Renal pelvis (tissue), 4 donors: Measurements from ENCODE around the gene DPP4. TPM values are rescaled to one million over a fixed set of nuclear protein-coding genes. Genes with fewer than 3 reads are reported as not detected.

ENCODE experiments used
- DNase-seq: peaks from one replicate; pipeline ENCODE4 v3.0.0-alpha.2; 2013
- polyA plus RNA-seq, 3 donors: library from polyadenylated mRNA; unstranded; fragments of 120-200 nt; gene quantifications; one replicate each; pipeline ENCODE4 v1.2.1, GENCODE V29; 2013; ENCODE audit not compliant: insufficient read length in 3 of 3

The DPP4 gene
- polyA plus RNA-seq, 3 donors: 106 to 147 (median 121) TPM

GRCh38 chr2:162025121-162025911 is 48.7 kb downstream of the DPP4 start:
- DNase-seq: no peak

- DNase-seq: no peak
Observed at GRCh38 chr2:162022290-162022945, 51.6 kb downstream of the DPP4 start.

- no peak for DNase-seq
Observed at GRCh38 chr2:162021516-162022058, 52.4 kb downstream of the DPP4 start.

- no peak for DNase-seq
Observed at GRCh38 chr2:162018530-162018929, 55.5 kb downstream of the DPP4 start.

GRCh38 chr2:162017233-162017632 is 56.8 kb downstream of the DPP4 start:
- DNase-seq: no peak

- no peak for DNase-seq
Observed at GRCh38 chr2:162016080-162016479, 57.9 kb downstream of the DPP4 start.

GRCh38 chr2:162014751-162015150 is 59.3 kb downstream of the DPP4 start:
- no peak for DNase-seq

- no peak for DNase-seq
Observed at GRCh38 chr2:162013514-162014475, 60.2 kb downstream of the DPP4 start.

- DNase-seq: no peak
Observed at GRCh38 chr2:162012565-162013058, 61.4 kb downstream of the DPP4 start.

- DNase-seq: no peak
Observed at GRCh38 chr2:162011706-162012564, 62.1 kb downstream of the DPP4 start.

- DNase-seq: no peak
Observed at GRCh38 chr2:162009543-162009942, 64.5 kb downstream of the DPP4 start.

GRCh38 chr2:162007447-162008040 is 66.5 kb downstream of the DPP4 start:
- no peak for DNase-seq

GRCh38 chr2:162006337-162006736 is 67.7 kb downstream of the DPP4 start:
- no peak for DNase-seq

- DNase-seq: no peak
Observed at GRCh38 chr2:162004031-162004430, 70.0 kb downstream of the DPP4 start.

GRCh38 chr2:162002623-162003235 is 71.3 kb downstream of the DPP4 start:
- no peak for DNase-seq

GRCh38 chr2:162000431-162000830 is 73.6 kb downstream of the DPP4 start:
- no peak for DNase-seq

GRCh38 chr2:161999321-161999720 is 74.7 kb downstream of the DPP4 start:
- no peak for DNase-seq

GRCh38 chr2:161998857-161999256 is 75.2 kb downstream of the DPP4 start:
- DNase-seq: no peak

- DNase-seq: no peak
Observed at GRCh38 chr2:161997916-161998471, 76.0 kb downstream of the DPP4 start.
